ENCODE measurements around the gene CACNA1H. TPM values are rescaled to one million over a fixed set of nuclear protein-coding genes. Genes with fewer than 3 reads are reported as not detected.
A peak's percentile ranks its signal among the peaks of the same experiment; 100 is the strongest.
"Not testable (repeated sequence)": the region's sequence is repeated elsewhere in the genome, so short reads cannot be mapped to it uniquely, and the experiment has no call there.

The CACNA1H gene
- total RNA-seq, 1 donor from 2014 or later = 0.17 TPM

- no peak for DNase-seq
Measured at GRCh38 chr16:1176280-1176897, 23.5 kb downstream of the CACNA1H start.

GRCh38 chr16:1177053-1177452 is 24.1 kb downstream of the CACNA1H start:
- no peak for DNase-seq

GRCh38 chr16:1177750-1178149 is 24.8 kb downstream of the CACNA1H start:
- no peak for DNase-seq

GRCh38 chr16:1178295-1178910 is 25.5 kb downstream of the CACNA1H start:
- DNase-seq = no peak

GRCh38 chr16:1180549-1181403 is 27.9 kb downstream of the CACNA1H start:
- peak; percentile 8 for DNase-seq

GRCh38 chr16:1181404-1182315 is 28.8 kb downstream of the CACNA1H start:
- DNase-seq = no peak

GRCh38 chr16:1182316-1182671 is 29.4 kb downstream of the CACNA1H start:
- peak; percentile 67 for DNase-seq

- DNase-seq = peak; percentile 30
Measured at GRCh38 chr16:1182950-1183907, 30.3 kb downstream of the CACNA1H start.

GRCh38 chr16:1184156-1184868 is 31.4 kb downstream of the CACNA1H start:
- DNase-seq = no peak

- DNase-seq = no peak
Measured at GRCh38 chr16:1184980-1185379, 32.1 kb downstream of the CACNA1H start.

GRCh38 chr16:1185460-1186207 is 32.7 kb downstream of the CACNA1H start:
- not testable (repeated sequence) for DNase-seq

- DNase-seq = peak; percentile 69
Measured at GRCh38 chr16:1188432-1189189, 35.7 kb downstream of the CACNA1H start.

GRCh38 chr16:1189455-1189854 is 36.5 kb downstream of the CACNA1H start:
- DNase-seq = no peak

GRCh38 chr16:1190789-1191188 is 37.9 kb downstream of the CACNA1H start:
- not testable (repeated sequence) for DNase-seq

- DNase-seq = no peak
Measured at GRCh38 chr16:1192384-1193073, 39.6 kb downstream of the CACNA1H start.

- no peak for DNase-seq
Measured at GRCh38 chr16:1193143-1193824, 40.4 kb downstream of the CACNA1H start.

GRCh38 chr16:1193825-1194581 is 41.1 kb downstream of the CACNA1H start:
- DNase-seq = no peak
